Activated CD8-positive, alpha-beta memory T cell treated with anti-CD3 and anti-CD28 coated beads for 24 hours (primary cell): Measurements from ENCODE around the gene BCR.
A peak's percentile ranks its signal among the peaks of the same experiment; 100 is the strongest.

ENCODE experiments used
- DNase-seq: peaks from one replicate; pipeline ENCODE4 v3.0.0-alpha.2; 2020

BCR gene

DNA sequence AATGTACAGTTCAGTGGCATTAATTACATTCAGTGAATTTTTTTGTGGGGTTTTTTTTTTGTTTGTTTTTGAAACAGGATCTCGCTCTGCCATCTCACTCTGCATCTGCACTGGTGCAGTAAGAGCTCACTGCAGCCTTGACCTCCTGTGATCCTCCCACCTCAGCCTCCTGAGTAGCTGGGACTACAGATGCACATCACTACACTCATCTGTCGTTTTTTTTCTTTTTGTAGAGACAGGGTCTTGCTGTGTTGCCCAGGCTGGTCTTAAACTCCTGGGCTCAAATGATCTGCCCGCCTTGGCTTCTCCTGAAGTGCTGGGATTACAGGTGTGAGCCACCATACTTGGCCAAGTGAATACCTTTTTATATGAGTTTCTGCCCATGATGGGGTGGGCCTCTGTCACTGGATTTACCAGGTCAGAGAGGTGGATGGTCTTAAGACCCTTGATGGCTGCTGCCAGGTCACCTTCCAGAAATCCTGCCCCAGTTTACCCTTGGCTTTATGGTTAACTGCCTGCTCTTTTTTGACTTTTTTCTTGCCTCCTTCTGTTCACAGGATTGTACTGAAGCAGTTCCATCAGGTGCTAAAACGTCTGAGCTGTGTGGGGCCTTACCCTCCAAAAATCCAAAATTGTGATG, 22.6 kb downstream of the BCR start:
- DNase-seq = no peak

- no peak for DNase-seq
These were observed 23.3 kb downstream of the BCR start for GRCh38 chr22:23203452-23204124.

GRCh38 chr22:23204125-23204488, 23.8 kb downstream of the BCR start:
- no peak for DNase-seq

- DNase-seq = no peak
These were observed 24.3 kb downstream of the BCR start for GRCh38 chr22:23204541-23205157.

DNA sequence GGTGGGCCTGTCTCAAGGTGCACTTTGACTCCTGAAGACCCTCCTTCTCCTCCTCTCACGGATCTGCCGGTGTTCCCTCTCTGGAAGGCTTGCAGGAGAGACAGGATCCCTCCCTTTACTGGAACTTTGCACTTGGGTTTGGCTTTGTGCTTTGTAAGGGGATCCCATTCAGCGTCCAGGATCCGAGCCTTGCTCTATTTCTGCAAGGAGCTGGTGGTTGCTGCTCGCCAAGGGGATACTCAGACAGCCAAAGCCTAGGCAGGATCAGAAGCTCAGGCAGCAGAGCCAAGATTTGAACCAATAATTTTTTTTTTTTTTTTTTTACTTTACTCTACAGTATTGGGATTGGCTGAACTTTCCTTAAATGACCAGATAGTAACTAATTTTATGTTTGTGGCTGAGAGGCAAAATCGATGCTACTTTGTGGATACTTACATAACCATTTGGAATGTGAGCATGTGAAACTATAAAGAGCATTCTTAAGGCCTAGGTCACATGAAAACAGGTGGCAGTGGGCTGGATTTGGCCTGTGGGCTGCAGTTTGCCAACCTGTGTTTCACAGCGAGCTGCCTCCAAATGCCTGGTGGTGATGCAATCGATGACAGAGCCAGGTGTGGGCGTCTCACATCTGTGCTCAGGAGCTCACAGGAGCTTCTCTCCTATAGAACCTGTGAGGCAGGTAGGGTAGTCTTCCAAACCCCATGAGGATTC, 25.2 kb downstream of the BCR start:
- DNase-seq = no peak

GRCh38 chr22:23206915-23207314, 26.6 kb downstream of the BCR start:
- no peak for DNase-seq

- DNase-seq = no peak
These were observed 27.6 kb downstream of the BCR start for GRCh38 chr22:23207729-23208393.

- no peak for DNase-seq
These were observed 30.3 kb downstream of the BCR start for GRCh38 chr22:23210428-23211170.

GRCh38 chr22:23211622-23212021, 31.3 kb downstream of the BCR start:
- DNase-seq = no peak

DNA sequence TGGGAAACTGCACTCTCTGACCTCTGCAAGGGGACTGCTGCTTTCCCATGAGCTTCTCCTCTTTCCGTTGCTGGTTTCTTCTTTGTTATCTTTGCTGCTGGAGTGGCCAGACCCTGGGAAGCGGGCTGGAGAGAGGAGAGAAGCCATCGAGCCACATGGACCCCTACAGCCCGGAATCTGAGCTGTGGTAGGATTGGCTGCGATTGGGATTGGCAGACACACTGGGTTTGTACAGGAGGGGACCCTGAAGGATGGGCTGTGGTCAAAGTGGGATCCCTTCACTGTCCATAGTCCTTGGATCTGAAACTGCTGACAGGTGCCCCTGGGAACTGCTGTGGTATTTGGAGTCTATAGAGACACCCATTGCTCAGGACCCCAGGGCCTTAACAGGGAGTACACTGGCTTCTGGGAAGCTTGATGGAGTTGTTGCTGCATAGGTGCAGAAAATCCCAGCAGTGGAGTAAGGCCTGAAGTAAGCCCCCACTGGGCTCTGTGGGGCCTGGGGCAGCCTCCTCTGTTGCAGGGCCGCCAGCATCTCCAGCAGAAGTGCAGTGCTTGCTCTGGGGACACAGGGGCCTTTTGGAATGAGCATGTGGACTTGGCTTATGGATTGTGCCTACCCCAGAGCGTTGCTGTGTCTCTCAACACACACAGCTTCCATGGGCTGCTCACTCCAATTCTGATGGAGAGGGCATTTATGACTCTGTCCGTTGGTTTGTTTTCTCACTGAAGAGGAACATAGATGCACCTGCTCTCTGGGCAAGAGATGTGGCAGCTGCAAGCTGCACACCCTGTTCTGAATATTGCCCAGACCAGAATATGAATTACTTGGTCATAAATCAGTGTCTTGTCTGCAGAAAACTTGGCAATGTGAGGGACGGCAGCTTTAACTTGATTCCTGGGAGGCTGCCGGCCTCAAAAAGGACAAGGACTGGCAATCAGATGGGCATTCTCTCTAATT, 32.0 kb downstream of the BCR start:
- DNase-seq = no peak

DNA sequence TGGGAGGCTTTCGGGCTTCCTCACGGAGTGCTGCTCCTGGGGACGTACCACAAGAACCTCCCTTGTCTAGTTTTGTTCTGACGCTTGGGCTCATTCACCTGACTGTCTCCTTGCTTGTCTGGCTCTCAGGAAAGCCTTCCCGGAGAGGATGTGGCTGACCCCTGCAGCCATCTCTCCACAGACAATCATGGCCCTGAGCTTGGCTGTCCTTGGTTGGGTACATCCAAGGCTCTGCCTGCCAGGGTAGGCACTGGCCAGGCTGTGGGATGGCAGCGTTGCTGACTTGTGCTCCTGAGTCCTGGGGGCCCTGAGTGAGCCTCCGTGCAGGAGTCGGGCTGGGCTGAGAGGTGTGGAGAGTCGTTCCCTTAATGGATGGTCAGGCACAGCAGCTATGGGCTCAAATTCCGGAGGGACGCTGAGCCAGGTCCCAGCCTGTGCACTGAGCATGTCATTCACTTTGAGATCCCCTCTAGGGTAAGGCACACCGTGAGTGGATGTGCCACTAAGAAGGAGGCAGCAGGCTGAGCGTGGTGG, 32.8 kb downstream of the BCR start:
- DNase-seq = no peak

- DNase-seq = no peak
These were observed 33.4 kb downstream of the BCR start for GRCh38 chr22:23213581-23214334.

DNA sequence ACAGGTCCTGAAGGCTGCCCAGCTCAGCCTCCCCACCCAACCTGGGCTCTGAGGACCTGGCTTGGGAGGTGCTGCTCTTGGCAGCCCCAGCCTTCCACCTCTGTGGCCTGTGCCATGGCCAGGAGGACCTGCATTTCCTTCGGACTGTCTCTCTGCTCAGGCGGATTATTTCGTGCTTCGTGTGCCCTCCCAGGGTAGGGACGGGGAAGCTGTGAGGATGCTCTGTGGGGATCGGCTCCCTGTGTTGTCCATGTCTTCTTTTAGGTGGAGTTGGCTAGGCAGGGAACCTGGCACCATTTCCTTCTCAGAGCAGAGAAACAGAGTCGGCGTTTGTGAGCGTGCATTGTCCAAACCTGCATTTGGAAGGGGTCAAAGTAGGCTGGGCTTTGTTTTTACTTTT, 34.1 kb downstream of the BCR start:
- no peak for DNase-seq

- no peak for DNase-seq
These were observed 35.3 kb downstream of the BCR start for GRCh38 chr22:23215294-23216241.

GRCh38 chr22:23216461-23217170, 36.3 kb downstream of the BCR start:
- DNase-seq = peak; percentile 70

DNA sequence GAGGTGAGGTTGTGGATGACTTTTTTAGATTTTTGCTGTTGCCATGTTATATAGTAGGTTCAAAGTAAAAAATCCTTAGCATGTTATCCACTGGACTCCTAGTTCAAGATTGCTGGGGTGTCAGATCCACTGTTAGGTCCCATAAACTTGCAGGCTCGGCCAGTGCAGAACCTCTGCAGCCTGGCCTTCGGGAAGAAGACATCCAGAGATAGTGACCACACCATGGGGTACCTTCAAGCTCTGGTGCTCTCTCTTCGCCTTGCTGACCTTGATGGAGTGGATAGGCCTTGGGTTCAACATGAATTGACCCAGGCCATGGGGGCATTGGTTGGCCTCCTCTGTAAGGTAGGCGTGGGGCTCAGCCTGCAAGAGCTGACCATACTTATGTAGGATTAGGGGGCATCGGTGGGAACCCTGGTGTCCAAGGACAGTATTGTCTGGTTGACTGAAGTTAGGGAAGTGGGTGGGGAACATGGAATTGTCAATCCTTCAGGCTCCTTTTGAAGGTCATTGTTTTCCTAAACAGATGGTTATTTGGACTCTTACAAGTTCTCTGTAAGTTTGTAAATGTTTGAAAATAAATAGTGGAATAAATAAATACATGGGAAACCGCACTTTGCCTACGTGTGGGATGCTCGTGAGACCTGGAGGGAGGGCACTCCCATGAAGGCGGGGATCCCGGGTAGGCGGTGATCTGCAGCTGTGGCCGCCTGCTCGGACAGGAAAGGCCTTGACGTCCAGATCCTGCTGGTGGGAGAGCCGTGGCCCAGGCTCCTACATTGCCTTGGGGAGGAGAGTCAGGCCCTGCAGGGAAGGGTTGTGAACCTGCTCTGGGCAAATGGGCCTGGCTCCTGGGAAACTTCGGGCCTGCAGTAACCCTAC, 37.1 kb downstream of the BCR start:
- DNase-seq = no peak
